ENCODE measurements around the gene NME7. TPM values are rescaled to one million over a fixed set of nuclear protein-coding genes. Genes with fewer than 3 reads are reported as not detected.

Gene NME7
- total and polyA plus RNA-seq, 12 donors = 5.5 to 18.9 (median 10.5) TPM

DNA sequence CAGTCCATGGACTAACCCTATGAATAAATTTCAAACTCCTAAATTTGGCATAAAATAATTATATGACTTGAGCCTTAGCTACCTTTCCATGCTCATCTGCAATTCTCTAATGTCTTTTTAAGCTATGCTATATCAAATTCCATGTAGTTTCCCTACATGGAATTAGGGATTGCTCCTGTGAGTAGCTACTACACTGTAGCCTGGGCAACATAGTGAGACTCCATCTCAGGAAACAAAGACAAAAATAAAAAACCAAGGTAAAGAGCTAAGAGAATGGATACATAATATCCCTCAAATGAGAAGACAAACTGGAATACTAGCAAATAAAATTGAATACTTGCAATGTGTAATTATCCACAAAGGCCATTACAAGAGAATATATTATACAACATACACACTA is 223.6 kb downstream of the NME7 start:
- intact Hi-C loops (cut with DNase I) = no loop called here
- DNase-seq = no peak
- no peaks in the 10 kb centered on the region for H3K27me3 ChIP-seq
- TF ChIP-seq, protein P1, sequence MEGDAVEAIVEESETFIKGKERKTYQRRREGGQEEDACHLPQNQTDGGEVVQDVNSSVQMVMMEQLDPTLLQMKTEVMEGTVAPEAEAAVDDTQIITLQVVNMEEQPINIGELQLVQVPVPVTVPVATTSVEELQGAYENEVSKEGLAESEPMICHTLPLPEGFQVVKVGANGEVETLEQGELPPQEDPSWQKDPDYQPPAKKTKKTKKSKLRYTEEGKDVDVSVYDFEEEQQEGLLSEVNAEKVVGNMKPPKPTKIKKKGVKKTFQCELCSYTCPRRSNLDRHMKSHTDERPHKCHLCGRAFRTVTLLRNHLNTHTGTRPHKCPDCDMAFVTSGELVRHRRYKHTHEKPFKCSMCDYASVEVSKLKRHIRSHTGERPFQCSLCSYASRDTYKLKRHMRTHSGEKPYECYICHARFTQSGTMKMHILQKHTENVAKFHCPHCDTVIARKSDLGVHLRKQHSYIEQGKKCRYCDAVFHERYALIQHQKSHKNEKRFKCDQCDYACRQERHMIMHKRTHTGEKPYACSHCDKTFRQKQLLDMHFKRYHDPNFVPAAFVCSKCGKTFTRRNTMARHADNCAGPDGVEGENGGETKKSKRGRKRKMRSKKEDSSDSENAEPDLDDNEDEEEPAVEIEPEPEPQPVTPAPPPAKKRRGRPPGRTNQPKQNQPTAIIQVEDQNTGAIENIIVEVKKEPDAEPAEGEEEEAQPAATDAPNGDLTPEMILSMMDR (IDR thresholded peaks at IDR 0.05) = no peak
- H3K27ac ChIP-seq = no peak overlapping the region
- no peak for ATAC-seq
- no peaks in the 10 kb centered on the region for H3K9me3 ChIP-seq
- no peaks in the 10 kb centered on the region for H3K36me3 ChIP-seq
- H3K4me3 ChIP-seq = no peak overlapping the region
- no peaks in the 10 kb centered on the region for H3K4me1 ChIP-seq

DNA sequence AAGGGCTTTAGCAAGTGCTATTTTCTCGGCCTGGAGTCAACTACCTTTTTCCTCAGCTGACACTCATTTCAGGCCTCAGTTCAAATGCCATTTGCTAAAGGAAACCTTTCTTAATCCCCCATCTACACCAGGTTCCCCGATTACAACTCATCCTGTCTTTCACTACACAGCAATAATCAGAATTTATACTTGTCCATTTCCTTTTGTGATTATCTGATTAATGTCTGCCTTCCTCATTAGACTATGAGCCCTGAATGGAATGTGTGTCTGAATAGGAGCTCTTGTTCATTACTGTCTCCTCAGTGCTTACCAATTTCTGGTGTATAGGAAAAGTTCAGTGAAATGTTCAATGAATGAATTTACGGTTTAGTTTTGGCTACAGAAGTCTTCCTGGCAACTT is 224.3 kb downstream of the NME7 start:
- H3K9me3 ChIP-seq = no peaks in the 10 kb centered on the region
- no peak overlapping the region for H3K4me3 ChIP-seq
- DNase-seq (no peak), ATAC-seq (no peak)
- H3K27ac ChIP-seq = no peak overlapping the region
- TF ChIP-seq, protein P1 (IDR thresholded peaks at IDR 0.05) = no peak
- intact Hi-C loops (cut with DNase I) = no loop called here
- no peaks in the 10 kb centered on the region for H3K36me3 ChIP-seq
- H3K4me1 ChIP-seq = no peaks in the 10 kb centered on the region
- 83 to 86% methylated on average over 3 of the region's 3 CpGs for WGBS, 2 donors
- H3K27me3 ChIP-seq = no peaks in the 10 kb centered on the region

DNA sequence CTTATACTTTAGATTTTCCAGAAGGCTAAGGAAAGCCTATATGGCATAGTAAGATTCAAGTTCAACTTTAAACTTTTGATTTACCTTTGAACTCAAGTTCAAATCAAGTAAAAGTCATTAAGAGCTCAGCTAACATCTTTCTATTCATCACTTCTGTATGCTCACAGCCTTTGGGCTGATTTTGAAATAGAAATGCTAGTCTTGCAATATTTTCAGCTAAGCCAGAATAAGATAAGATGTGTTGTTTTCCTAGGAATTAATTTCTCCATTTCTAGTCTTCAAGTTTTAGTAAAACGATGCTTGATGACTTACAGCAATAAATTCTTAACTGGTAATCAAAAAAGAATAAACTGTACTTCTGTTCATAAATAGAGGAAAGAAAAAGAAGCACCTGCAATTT is 225.5 kb downstream of the NME7 start:
- WGBS, 2 donors = 49 to 88% methylated on average over 1 of the region's 1 CpG
- H3K4me3 ChIP-seq = no peak overlapping the region
- H3K4me1 ChIP-seq = no peaks in the 10 kb centered on the region
- intact Hi-C loops (cut with DNase I) = no loop called here
- ATAC-seq (no peak), DNase-seq (no peak)
- no peaks in the 10 kb centered on the region for H3K9me3 ChIP-seq
- H3K27ac ChIP-seq = no peak overlapping the region
- TF ChIP-seq, protein P1 (IDR thresholded peaks at IDR 0.05) = no peak
- no peaks in the 10 kb centered on the region for H3K36me3 ChIP-seq
- no peaks in the 10 kb centered on the region for H3K27me3 ChIP-seq

DNA sequence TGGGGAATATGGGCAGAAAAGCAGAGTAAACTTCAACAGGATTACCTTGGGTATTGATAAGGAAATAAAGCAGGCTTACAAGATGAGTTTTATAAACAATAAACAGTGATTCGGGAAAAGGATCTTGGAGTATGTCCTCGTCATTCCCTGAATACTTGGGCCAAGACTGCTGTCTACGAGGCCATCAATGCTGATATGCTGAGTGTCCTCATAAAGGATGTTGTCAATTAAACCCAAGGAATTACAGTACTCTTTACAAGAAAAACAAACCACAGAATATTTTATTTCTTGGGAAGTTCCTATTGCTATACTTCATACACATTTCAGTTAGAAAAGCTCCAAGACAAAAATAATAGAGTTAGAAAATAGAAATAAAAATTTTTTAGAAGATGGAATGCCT is 226.2 kb downstream of the NME7 start:
- intact Hi-C loops (cut with DNase I) = no loop called here
- 82 to 88% methylated on average over 3 of the region's 3 CpGs for WGBS, 2 donors
- ATAC-seq = no peak

More for the DNA sequence above, 226.2 kb downstream of the NME7 start:
- Histone ChIP-seq H3K4me1 (no peaks in the 10 kb centered on the region), H3K27ac (no peak overlapping the region), H3K9me3 (no peaks in the 10 kb centered on the region), H3K27me3 (no peaks in the 10 kb centered on the region), H3K36me3 (no peaks in the 10 kb centered on the region), H3K4me3 (no peak overlapping the region)
- TF ChIP-seq, protein P1 (IDR thresholded peaks at IDR 0.05) = no peak
- no peak for DNase-seq
